ENCODE results near the gene TRABD2B. TPM values are rescaled to one million over a fixed set of nuclear protein-coding genes. Genes with fewer than 3 reads are reported as not detected.
A peak's percentile ranks its signal among the peaks of the same experiment; 100 is the strongest.

The TRABD2B gene
- total and polyA plus RNA-seq, 2 of the 13 experiments (the other 11 are each of a cell fraction or from before 2014, with no cell fraction given), result 0.04 TPM; not detected in 1

GRCh38 chr1:47918257-47918867 lies 78.8 kb downstream of the TRABD2B start (continued):
- TF ChIP-seq ZHX1 (CRISPR knock-in tag; IDR thresholded peaks at IDR 0.05; ENCODE audit: low read depth), result no peak
- no peak for TF ChIP-seq HOXA9 (CRISPR knock-in tag; IDR thresholded peaks at IDR 0.05; ENCODE audit: borderline replicate concordance)
- TF ChIP-seq POLR2AphosphoS2 (IDR thresholded peaks at IDR 0.05; ENCODE audit: low read depth, low read length), result no peak
- no peak for TF ChIP-seq ZBTB21 (CRISPR knock-in tag; IDR thresholded peaks at IDR 0.05)
- TF ChIP-seq SNAPC4 (CRISPR knock-in tag; IDR thresholded peaks at IDR 0.05), result no peak
- TF ChIP-seq ZNF704 (CRISPR knock-in tag; IDR thresholded peaks at IDR 0.05; ENCODE audit: borderline replicate concordance), result no peak
- TF ChIP-seq ZFP90 (CRISPR knock-in tag; IDR thresholded peaks at IDR 0.05; ENCODE audit: borderline replicate concordance), result no peak
- no peak for TF ChIP-seq SRSF1 (optimal IDR thresholded peaks at IDR 0.05; ENCODE audit: low read depth, low read length)
- peak; percentile 17; the same call in 1 of the 2 replicates for TF ChIP-seq STAG1 (CRISPR knock-in tag; IDR thresholded peaks at IDR 0.05)
- no peak for TF ChIP-seq ZFY (CRISPR knock-in tag; IDR thresholded peaks at IDR 0.05)
- no peak for TF ChIP-seq ZNF598 (CRISPR knock-in tag; IDR thresholded peaks at IDR 0.05; ENCODE audit: borderline replicate concordance)
- TF ChIP-seq DRAP1 (CRISPR knock-in tag; IDR thresholded peaks at IDR 0.05), result no peak
- TF ChIP-seq ZFYVE20 (CRISPR knock-in tag; IDR thresholded peaks at IDR 0.05; ENCODE audit: borderline replicate concordance, low read depth), result no peak
- TF ChIP-seq ZNF160 (CRISPR knock-in tag; IDR thresholded peaks at IDR 0.05), result no peak; the same call in 1 of the 2 replicates
- TF ChIP-seq KLF12 (CRISPR knock-in tag; IDR thresholded peaks at IDR 0.05; ENCODE audit: borderline replicate concordance), result no peak
- TF ChIP-seq TGIF2 (CRISPR knock-in tag; IDR thresholded peaks at IDR 0.05), result no peak; the same call in 1 of the 2 replicates
- no peak; the same call in 1 of the 2 replicates for TF ChIP-seq SALL2 (CRISPR knock-in tag; IDR thresholded peaks at IDR 0.05)
